ENCODE data around the gene ALDH3B2.

DNA sequence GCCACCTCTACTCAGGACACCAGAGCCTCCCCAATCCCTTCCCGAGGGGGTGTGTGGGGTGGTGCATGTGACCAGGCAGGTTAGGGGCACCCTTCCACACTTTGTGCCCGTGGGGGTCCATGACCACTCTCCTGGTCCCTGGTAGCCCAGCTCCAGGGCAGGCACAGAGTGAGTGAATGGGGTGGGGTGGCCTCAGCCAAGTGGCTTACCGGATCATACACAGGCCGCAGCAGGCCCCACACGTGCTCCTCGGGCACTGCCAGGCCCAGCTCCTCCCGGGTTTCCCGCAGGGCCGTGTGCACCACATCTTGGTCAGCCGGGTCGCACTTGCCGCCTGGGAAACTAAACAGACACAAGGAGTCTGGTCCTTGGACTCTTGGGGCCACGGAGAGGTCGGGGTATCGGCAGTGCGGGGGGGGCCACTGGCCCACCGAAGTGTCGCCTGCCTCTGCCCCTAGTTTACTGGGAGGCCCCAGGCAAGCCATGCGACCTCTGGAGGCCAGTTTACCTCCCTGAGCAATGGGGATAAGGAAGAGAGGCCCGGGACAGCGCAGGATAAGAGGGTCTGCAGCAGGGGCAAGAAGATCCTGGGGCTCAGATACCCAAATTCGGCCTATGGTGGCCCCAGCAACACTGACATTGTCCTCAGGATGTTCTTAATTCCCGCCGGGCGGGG lies 45.6 kb downstream of the ALDH3B2 start:
- TF ChIP-seq PREB (CRISPR knock-in tag; IDR thresholded peaks at IDR 0.05; ENCODE audit: borderline replicate concordance) (no peak), CTCF (IDR thresholded peaks at IDR 0.05) (no peak), ZBTB21 (CRISPR knock-in tag; IDR thresholded peaks at IDR 0.05; ENCODE audit: borderline replicate concordance) (no peak), TEAD4 (CRISPR knock-in tag; IDR thresholded peaks at IDR 0.05) (no peak), FOXK1 (CRISPR knock-in tag; IDR thresholded peaks at IDR 0.05) (no peak), NR3C1 (CRISPR knock-in tag; conservative IDR thresholded peaks at IDR 0.05; ENCODE audit: low read depth) (no peak), NR2C2 (CRISPR knock-in tag; IDR thresholded peaks at IDR 0.05) (no peak), NFE2L1 (CRISPR knock-in tag; IDR thresholded peaks at IDR 0.05) (no peak), NR1H2 (CRISPR knock-in tag; IDR thresholded peaks at IDR 0.05) (no peak), E2F1 (CRISPR knock-in tag; IDR thresholded peaks at IDR 0.05) (no peak), ZNF138 (CRISPR knock-in tag; conservative IDR thresholded peaks at IDR 0.05) (no peak)
- TF ChIP-seq, protein P1, sequence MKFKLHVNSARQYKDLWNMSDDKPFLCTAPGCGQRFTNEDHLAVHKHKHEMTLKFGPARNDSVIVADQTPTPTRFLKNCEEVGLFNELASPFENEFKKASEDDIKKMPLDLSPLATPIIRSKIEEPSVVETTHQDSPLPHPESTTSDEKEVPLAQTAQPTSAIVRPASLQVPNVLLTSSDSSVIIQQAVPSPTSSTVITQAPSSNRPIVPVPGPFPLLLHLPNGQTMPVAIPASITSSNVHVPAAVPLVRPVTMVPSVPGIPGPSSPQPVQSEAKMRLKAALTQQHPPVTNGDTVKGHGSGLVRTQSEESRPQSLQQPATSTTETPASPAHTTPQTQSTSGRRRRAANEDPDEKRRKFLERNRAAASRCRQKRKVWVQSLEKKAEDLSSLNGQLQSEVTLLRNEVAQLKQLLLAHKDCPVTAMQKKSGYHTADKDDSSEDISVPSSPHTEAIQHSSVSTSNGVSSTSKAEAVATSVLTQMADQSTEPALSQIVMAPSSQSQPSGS (CRISPR knock-in tag; IDR thresholded peaks at IDR 0.05; ENCODE audit: borderline replicate concordance, low read depth) = no peak
- TF ChIP-seq, protein P2, sequence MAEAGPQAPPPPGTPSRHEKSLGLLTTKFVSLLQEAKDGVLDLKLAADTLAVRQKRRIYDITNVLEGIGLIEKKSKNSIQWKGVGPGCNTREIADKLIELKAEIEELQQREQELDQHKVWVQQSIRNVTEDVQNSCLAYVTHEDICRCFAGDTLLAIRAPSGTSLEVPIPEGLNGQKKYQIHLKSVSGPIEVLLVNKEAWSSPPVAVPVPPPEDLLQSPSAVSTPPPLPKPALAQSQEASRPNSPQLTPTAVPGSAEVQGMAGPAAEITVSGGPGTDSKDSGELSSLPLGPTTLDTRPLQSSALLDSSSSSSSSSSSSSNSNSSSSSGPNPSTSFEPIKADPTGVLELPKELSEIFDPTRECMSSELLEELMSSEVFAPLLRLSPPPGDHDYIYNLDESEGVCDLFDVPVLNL (CRISPR knock-in tag; IDR thresholded peaks at IDR 0.05; ENCODE audit: borderline replicate concordance, low read depth) = no peak
- TF ChIP-seq, protein P3, sequence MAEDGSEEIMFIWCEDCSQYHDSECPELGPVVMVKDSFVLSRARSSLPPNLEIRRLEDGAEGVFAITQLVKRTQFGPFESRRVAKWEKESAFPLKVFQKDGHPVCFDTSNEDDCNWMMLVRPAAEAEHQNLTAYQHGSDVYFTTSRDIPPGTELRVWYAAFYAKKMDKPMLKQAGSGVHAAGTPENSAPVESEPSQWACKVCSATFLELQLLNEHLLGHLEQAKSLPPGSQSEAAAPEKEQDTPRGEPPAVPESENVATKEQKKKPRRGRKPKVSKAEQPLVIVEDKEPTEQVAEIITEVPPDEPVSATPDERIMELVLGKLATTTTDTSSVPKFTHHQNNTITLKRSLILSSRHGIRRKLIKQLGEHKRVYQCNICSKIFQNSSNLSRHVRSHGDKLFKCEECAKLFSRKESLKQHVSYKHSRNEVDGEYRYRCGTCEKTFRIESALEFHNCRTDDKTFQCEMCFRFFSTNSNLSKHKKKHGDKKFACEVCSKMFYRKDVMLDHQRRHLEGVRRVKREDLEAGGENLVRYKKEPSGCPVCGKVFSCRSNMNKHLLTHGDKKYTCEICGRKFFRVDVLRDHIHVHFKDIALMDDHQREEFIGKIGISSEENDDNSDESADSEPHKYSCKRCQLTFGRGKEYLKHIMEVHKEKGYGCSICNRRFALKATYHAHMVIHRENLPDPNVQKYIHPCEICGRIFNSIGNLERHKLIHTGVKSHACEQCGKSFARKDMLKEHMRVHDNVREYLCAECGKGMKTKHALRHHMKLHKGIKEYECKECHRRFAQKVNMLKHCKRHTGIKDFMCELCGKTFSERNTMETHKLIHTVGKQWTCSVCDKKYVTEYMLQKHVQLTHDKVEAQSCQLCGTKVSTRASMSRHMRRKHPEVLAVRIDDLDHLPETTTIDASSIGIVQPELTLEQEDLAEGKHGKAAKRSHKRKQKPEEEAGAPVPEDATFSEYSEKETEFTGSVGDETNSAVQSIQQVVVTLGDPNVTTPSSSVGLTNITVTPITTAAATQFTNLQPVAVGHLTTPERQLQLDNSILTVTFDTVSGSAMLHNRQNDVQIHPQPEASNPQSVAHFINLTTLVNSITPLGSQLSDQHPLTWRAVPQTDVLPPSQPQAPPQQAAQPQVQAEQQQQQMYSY (CRISPR knock-in tag; IDR thresholded peaks at IDR 0.05) = no peak
